HEK293T (cell line): ENCODE data around the gene APOBEC2.

Source experiments
- ARNT ChIP-seq: fragments of 450-650 bp; IDR thresholded peaks from 2 replicates; pipeline ENCODE4 v1.6.1; 2017; ENCODE audit warnings: mild to moderate bottlenecking
- BHLHE40 ChIP-seq: fragments of 450-650 bp; IDR thresholded peaks from 2 replicates; pipeline ENCODE4 v1.6.1; 2016; ENCODE audit warnings: mild to moderate bottlenecking, moderate library complexity, borderline replicate concordance
- ELF4 ChIP-seq: fragments of 450-650 bp; IDR thresholded peaks from 2 replicates; pipeline ENCODE4 v1.6.1; 2017; ENCODE audit warnings: antibody characterized with exemption
- FOXA1 ChIP-seq: fragments of 450-650 bp; IDR thresholded peaks from 2 replicates; pipeline ENCODE4 v1.6.1; 2016; ENCODE audit warnings: mild to moderate bottlenecking
- FOXK2 ChIP-seq: fragments of 450-650 bp; IDR thresholded peaks from 2 replicates; pipeline ENCODE4 v1.6.1; 2016; ENCODE audit warnings: mild to moderate bottlenecking
- FOXM1 ChIP-seq: fragments of 450-650 bp; IDR thresholded peaks from 2 replicates; pipeline ENCODE4 v1.6.1; 2017; ENCODE audit warnings: mild to moderate bottlenecking, borderline replicate concordance
- HDGF ChIP-seq: fragments of 450-650 bp; IDR thresholded peaks from 2 replicates; pipeline ENCODE4 v1.6.1; 2017; ENCODE audit warnings: antibody characterized with exemption, borderline replicate concordance
- L3MBTL2 ChIP-seq: fragments of 450-650 bp; conservative IDR thresholded peaks from 2 replicates; pipeline ENCODE4 v1.6.1; 2016; ENCODE audit warnings: mild to moderate bottlenecking
- LEF1 ChIP-seq: fragments of 450-650 bp; IDR thresholded peaks from 2 replicates; pipeline ENCODE4 v1.6.1; 2017; ENCODE audit warnings: mild to moderate bottlenecking, borderline replicate concordance
- NFRKB ChIP-seq: fragments of 450-650 bp; IDR thresholded peaks from 2 replicates; pipeline ENCODE4 v1.6.1; 2016; ENCODE audit warnings: mild to moderate bottlenecking, moderate library complexity
- PKNOX1 ChIP-seq: fragments of 450-650 bp; IDR thresholded peaks from 2 replicates; pipeline ENCODE4 v1.6.1; 2016
- SP1 ChIP-seq: fragments of 450-650 bp; IDR thresholded peaks from 2 replicates; pipeline ENCODE4 v1.6.1; 2017
- SUZ12 ChIP-seq: fragments of 450-650 bp; IDR thresholded peaks from 2 replicates; pipeline ENCODE4 v1.6.1; 2016; ENCODE audit warnings: mild to moderate bottlenecking
- TARDBP ChIP-seq: fragments of 450-650 bp; IDR thresholded peaks from 2 replicates; pipeline ENCODE4 v1.6.1; 2016

GRCh38 chr6:41078101-41078500, 25.1 kb downstream of the APOBEC2 start:
- TF ChIP-seq NFRKB (no peak), SUZ12 (no peak), BHLHE40 (no peak), LEF1 (no peak), FOXA1 (no peak), PKNOX1 (no peak), L3MBTL2 (no peak), SP1 (no peak), FOXK2 (no peak), ARNT (no peak), HDGF (no peak), ELF4 (no peak), FOXM1 (no peak), TARDBP (no peak)
